Neutrophil (primary cell): ENCODE measurements around the gene KIF11.
"Not testable (repeated sequence)": the region's sequence is repeated elsewhere in the genome, so short reads cannot be mapped to it uniquely, and the experiment has no call there.

Source experiments
- H3K27ac ChIP-seq: fragments of 200-600 bp; sonication (generic); 2 replicates; pipeline ENCODE4 v1.5.1; 2016; ENCODE audit warnings: mild to moderate bottlenecking, moderate library complexity
- H3K27me3 ChIP-seq: fragments of 200-600 bp; sonication (generic); 2 replicates; pipeline ENCODE4 v1.6.0; 2016; ENCODE audit warnings: mild to moderate bottlenecking
- H3K36me3 ChIP-seq: fragments of 200-600 bp; sonication (generic); 2 replicates; pipeline ENCODE4 v1.5.1; 2017
- H3K4me1 ChIP-seq, 2 experiments: fragments of 200-600 bp in 1 of 2; sonication (generic) in 1 of 2; 1 replicate in 1 of 2; 2 replicates in 1 of 2; pipeline versions ENCODE4 v1.5.1 to v1.6.1; 2013 to 2016; ENCODE audit warnings: low read depth in 1 of 2, low read length in 1 of 2, mild to moderate bottlenecking in 1 of 2, moderate library complexity in 1 of 2; ENCODE audit not compliant: control insufficient read depth in 1 of 2, insufficient read depth in 1 of 2
- H3K4me3 ChIP-seq, 2 experiments: fragments of 200-600 bp in 1 of 2; sonication (generic) in 1 of 2; 1 replicate in 1 of 2; 2 replicates in 1 of 2; pipeline ENCODE4 v1.5.1; 2013 to 2016; ENCODE audit warnings: low read depth in 1 of 2, low read length in 1 of 2, mild to moderate bottlenecking in 1 of 2, moderate library complexity in 1 of 2
- H3K9me3 ChIP-seq: fragments of 200-600 bp; sonication (generic); 2 replicates; pipeline ENCODE4 v1.5.1; 2016
- CTCF ChIP-seq: fragments of 200-600 bp; sonication (generic); IDR thresholded peaks from 2 replicates; pipeline ENCODE4 v1.5.1; 2016; ENCODE audit warnings: antibody characterized with exemption

KIF11 gene

GRCh38 chr10:92569071-92569470 lies 23.9 kb upstream of the KIF11 start:
- Histone ChIP-seq H3K27me3 (no peaks in the 10 kb centered on the region), H3K36me3 (no peaks in the 10 kb centered on the region), H3K9me3 (no peaks in the 10 kb centered on the region), H3K27ac (no peak overlapping the region), H3K4me1 (peaks cover 9 to 12% of the 10 kb centered on the region in 2 experiments), H3K4me3 (no peak overlapping the region)
- TF ChIP-seq CTCF: no peak

GRCh38 chr10:92569663-92570062 lies 23.3 kb upstream of the KIF11 start:
- not testable (repeated sequence) for H3K27me3 ChIP-seq, H3K36me3 ChIP-seq, H3K4me3 ChIP-seq, H3K27ac ChIP-seq, H3K9me3 ChIP-seq
- H3K4me1 ChIP-seq: peaks cover 12 to 17% of the 10 kb centered on the region in 2 experiments

DNA sequence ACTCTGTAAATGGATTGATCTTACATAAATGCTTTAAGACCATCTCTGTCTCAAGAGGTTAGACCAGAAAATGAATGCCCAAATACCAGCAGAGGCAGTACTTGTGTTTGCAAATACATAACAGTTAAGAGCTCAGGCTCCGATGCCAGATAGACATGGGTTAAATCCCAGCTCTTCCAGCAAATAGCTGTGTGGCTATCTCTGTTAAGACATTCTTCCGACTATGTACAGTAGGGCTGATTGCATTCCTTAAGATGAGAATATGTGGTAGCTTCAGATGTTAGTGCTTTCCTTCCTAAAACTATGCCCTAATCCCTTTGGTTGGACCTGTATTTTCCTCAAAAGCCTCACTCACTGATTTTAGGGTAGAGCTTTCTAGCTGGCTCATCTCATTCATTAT lies 21.3 kb upstream of the KIF11 start:
- H3K9me3 ChIP-seq: no peaks in the 10 kb centered on the region
- H3K36me3 ChIP-seq: no peaks in the 10 kb centered on the region
- H3K4me1 ChIP-seq: peaks cover 29 to 37% of the 10 kb centered on the region in 2 experiments
- H3K4me3 ChIP-seq: no peak overlapping the region
- H3K27me3 ChIP-seq: no peaks in the 10 kb centered on the region
- H3K27ac ChIP-seq: no peak overlapping the region
- TF ChIP-seq CTCF: no peak

DNA sequence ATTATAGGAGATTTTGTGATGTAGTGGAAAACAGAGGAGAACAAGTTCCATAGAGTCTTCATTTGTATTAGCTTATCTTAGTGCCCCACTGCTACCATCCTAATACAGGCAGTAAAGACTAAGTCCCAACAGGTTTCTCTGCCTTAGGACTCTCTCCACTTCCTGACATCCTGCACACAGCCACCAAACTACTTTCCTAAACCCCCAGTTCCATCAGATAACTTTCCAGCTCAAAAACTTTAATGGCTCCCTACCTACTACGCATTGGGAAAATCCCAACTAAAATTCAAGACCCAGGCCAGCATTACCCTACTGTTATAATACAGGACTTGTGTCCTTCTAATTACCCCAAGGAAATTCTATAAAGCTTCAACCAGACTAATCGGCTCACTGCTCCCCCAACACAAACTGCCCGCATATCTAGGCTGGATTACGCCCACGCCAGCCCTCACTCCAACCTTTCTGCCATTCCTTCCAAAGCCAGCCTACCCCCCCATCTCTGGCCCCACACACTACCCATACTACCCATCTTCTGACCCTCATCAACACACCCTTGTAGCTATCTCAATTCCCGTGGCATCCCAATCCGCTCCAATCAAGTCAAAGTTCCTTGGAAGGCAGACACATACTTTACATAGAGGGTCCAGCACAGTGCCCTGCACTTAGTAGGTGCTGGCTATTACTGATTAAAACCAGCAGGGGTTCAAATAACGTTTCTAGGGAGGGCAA lies 20.4 kb upstream of the KIF11 start:
- Histone ChIP-seq H3K27ac (no peak overlapping the region), H3K36me3 (no peaks in the 10 kb centered on the region), H3K9me3 (no peaks in the 10 kb centered on the region), H3K4me3 (peak overlapping the region; percentile 87 to 95), H3K27me3 (no peaks in the 10 kb centered on the region), H3K4me1 (peaks cover 29 to 38% of the 10 kb centered on the region in 2 experiments)
- no peak for TF ChIP-seq CTCF

GRCh38 chr10:92573091-92573797 lies 19.7 kb upstream of the KIF11 start:
- no peak for TF ChIP-seq CTCF
- Histone ChIP-seq H3K9me3 (no peaks in the 10 kb centered on the region), H3K4me3 (peak overlapping the region; percentile 87 to 95), H3K27me3 (no peaks in the 10 kb centered on the region), H3K27ac (peak overlapping the region; percentile 75), H3K36me3 (no peaks in the 10 kb centered on the region), H3K4me1 (peaks cover 29 to 38% of the 10 kb centered on the region in 2 experiments)
